Stimulated activated CD4-positive, alpha-beta T cell treated with anti-CD3 and anti-CD28 coated beads, Interleukin-12 subunit alpha, Interleukin-12 subunit beta, amount 100 ng/mL, for 48 hours (primary cell): ENCODE data around the gene TTC39A.

Experiments
- DNase-seq, 3 donors: peaks; one replicate each; pipeline ENCODE4 v3.0.0-alpha.2; 2020; ENCODE audit warnings: low read depth in 2 of 3, low spot score in 1 of 3

TTC39A gene

DNA sequence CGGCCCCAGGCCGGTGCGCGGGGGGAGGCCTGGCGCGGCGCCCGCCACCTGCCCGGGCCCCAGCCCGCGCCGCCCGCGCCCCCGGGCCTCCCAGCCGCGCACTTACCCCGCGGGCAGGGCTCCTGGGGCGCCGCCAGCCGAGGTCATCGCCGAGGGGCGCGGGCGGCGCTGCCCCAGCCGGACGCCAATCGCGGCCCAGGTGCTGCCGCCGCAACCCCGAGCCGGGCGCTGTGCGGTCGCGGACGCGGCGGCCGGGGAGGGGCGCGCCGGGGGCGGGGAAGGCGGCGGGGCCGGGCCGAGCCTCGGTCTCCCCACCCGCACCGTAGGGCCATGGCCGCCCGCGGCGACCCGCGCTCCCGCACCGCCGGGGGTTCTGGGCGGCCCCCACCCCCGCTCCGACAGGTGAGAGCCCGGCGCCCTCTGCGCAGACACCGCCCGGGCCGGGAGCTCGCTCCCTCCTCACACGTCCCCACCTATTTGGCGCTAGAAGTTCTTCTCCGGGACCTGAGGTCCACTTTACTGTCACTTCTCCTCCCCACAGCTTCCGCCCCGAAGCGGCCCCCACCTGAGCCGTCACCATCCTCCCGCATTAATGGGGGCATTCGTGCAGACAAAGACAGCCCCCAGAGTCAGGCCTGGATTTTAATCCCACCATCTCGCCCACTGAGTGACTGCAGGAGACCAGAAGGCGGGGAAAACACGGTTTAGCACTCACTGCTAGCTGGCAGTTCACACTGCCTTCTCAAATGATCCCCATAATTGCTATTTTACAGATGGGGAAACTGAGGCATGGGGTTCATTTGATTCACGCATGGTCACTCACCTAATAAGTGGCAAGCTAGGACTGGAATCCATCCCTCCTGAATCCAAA lies at the start of gene TTC39A:
Gene TTC39A, minus strand, starts transcription at position 232 of the 871 bp plus-strand sequence. Its CDS starts 85 bp downstream, at position 147.
- DNase-seq = no peak

DNA sequence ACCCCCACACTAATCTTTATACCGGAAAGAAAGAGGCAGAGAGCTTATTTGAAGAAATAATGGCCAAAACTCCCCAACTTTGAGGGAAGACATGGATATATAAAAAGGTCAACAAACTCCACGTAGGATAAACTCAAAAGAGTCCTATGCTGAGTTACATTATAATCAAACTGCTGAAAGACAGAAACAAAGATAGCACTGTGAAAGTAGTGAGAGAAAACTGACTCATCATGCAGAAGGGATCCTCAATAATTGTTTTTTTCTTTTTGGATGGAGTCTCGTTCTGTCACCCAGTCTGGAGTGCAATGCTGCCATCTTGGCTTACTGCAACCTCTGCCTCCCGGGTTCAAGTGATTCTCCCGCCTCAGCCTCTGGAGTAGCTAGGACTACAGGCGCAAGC lies 48.5 kb upstream of the TTC39A start:
- DNase-seq = no peak

DNA sequence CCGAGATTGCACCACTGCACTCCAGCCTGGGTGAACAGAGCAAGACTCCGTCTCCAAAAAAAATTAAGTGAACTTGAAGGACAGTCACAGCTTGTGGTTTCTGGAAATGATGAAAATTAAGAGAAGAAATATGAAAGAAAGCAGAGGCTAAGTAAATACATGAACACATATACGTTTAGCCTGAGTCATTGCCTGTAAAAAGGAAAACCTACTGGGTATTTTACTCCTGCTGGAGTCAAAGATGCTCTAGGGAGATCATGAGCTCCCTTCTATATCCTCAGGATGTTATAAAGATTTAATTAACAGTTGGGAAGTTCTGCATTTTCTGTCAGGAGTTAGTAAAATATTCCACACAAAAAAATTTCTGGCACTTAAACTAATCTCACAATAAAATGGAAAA lies 43.5 kb upstream of the TTC39A start:
- no peak for DNase-seq

DNA sequence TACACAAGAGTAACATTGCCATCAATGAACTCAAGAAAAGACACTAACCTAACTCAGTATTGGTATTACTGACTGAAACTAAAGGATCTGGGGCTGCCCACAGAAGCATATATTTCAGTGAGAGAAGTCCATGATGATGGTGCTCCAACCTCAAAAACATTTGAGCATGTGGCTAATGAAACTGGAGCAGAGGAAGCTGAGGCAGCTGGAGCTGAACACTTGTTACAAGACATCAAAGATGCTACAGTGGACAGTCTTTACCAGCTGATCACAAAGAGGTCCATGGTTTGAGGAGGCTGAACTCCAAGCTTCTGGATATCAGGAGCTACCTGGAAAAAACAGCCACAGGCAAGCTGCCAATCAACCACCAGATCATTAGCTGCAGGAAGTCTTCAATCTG lies 42.2 kb upstream of the TTC39A start:
- no peak for DNase-seq

DNA sequence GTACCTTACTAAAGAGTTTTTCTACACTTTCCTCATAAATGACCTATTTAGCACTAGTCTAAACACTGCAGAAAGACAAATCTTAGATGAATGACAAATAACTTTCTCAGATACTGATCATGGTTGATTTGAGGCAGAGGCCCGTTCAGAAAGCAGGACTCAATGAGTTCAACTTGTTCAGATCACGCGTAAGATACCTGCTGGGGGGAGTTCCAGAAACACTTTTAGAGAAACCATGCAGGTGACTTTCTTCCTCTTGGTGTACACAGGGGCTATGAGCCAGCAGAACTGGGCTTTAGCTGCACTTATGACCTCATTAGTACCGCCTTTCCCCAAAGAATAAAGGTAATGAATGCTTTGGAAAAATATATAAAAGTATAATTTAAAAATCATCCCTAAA lies 38.8 kb upstream of the TTC39A start:
- no peak for DNase-seq

DNA sequence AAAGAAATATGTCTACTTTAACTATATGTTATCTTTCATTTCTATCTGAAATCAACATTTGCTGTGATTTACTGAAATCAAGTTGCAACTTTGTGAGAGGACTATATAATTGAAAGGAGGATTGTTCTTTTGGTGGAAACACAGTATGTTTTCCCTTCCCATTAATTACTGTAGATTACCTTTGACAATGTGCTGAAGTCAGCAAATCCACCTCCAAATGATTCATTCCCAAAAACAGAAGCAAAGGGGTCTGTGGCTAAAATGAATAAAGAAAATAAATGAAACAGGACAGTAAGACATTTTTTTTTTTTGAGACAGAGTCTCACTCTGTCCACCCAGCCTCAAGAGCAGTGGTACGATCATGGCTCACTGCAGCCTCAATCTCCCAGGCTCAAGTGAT lies 35.4 kb upstream of the TTC39A start:
- DNase-seq = no peak

DNA sequence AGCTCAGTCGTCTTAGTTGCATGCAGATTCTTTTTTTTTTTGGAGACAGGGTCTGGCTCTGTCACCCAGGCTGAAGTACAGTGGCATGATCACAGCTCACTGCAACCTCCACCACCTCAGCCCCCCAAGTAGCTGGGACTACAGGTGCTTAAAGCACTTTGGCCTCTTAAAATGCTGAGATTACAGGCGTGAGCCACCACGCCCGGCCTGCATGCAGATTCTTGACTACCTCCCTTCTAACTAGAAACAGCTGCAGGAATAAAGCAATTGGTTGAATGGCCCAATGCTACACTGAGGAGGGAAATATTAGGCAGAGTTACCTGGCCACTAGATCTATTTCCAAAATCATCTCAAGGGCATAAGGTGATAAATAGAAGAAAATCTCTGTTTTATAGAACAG lies 29.5 kb upstream of the TTC39A start:
- no peak for DNase-seq

DNA sequence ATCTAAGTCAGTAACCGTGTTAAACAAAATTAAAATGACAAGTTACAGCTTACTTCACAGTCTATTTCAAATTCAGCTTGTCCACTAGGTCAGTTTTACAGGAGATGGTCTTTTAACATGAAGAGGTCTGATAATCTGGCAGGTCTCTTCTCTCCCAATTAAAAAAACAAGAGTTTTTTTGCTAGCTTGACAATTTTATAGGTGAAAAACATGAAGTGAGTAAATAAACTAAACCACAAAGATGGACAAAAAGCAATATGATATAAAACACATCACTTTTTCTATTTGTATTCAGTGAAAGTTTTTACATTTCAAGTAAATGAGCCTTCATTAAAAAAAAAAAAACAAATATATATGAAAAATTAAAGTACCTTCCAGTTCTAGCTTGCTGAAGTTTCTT lies 25.0 kb upstream of the TTC39A start:
- no peak for DNase-seq

DNA sequence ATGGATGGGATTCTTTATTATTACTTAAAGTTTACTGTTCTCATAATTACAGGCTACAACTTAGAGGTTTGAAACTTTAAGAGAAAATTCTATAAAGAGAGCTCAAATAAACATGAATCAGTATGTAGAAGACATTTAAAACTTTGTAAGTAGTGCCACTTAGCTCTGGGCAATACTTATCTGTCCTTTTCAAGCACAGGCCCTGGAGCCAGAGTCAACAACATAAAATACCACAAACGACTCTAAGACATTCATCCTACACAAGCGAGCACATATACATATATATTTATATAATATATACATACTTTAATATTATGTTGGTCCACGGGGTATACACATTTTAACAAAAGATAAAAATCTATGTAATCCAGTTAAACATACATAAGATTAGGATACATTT lies 24.1 kb upstream of the TTC39A start:
- DNase-seq = no peak

DNA sequence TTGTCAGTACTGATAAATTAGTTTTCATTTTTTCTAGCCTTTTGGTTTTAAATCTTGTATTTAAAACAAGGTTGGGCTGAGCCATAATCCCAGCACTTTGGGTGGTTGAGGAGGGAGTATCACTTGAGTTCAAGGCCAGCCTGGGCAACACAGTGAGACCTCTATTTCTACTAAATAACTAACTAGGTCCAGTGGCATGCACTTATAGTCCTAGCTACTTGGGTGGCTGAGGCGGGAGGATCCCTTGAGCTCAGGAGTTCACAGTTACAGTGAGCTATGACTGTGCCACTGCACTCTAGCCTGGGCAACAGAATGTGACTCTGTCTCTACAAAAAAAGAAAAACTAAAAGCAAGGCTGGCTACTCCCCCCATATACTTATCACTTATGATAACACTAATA lies 21.5 kb upstream of the TTC39A start:
- no peak for DNase-seq

DNA sequence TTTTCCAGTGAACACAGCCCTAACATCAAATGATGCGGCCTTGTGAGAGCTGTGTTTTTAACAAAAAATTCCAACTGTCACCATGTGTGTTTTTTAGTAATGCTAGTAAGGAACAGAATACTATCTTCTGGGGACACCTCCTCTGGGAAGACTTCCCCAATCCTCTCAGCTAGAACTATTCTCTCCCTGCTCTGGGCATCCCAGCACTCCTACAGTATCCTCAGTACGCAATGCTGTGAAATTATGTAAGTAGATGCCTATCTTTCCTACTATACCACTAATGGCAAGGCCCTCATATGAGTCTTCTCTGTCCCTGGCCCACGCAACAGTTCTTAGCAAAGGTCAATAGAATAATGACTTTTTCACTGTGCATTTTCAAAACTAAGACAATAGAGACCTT lies 19.5 kb upstream of the TTC39A start:
- DNase-seq = no peak

DNA sequence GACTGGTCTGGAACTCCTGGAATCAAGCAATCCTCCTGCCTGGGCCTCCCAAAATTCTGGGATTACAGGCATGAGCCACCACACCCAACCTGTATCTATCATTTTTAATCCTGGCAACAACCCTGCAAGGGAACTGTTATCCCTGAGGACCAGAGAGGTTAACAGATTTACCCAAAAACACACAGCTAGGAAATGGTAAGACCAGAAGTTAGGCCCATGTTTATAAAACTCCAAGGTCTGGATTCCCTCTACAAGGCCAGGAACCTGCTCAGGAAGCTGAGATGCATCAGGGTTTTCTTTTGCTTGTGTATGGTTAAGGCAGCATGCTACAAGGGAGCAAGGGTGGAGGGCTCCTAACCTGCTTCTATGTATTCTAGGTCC lies 17.8 kb upstream of the TTC39A start:
- DNase-seq = no peak

DNA sequence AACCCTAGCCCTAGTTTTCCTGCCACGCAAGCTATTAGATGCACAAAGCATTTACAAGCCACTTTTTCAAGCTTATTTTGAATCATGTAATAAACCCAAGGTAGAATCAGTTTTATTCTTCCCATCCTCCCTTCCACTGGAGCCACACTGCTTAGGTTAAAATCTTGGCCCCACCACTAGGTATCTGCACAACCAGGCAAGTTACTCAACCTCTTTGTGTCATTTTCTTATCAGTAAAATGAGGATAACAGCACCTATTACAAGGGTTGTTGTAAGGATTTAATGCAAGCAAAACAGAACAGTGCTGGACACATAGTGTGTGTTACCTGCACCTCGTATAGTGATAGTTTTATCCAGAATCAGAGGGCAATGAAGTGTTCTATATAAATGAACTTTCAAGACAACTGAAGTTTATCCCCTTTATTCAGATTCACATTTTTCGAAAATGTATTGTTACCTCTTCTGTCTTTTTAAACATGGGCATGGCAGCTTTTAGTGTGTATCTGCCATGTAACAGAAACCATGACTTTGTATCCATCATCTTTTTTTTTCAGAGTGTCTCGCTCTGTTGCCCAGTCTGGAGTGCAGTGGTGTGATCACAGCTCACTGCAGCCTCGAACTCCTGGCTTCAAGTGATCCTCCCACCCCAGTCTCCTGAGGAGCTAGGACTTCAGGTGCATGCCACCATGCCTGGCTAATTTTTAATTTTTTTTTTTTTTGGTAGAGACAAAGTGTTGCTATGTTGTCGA lies 17.2 kb upstream of the TTC39A start:
- no peak for DNase-seq

DNA sequence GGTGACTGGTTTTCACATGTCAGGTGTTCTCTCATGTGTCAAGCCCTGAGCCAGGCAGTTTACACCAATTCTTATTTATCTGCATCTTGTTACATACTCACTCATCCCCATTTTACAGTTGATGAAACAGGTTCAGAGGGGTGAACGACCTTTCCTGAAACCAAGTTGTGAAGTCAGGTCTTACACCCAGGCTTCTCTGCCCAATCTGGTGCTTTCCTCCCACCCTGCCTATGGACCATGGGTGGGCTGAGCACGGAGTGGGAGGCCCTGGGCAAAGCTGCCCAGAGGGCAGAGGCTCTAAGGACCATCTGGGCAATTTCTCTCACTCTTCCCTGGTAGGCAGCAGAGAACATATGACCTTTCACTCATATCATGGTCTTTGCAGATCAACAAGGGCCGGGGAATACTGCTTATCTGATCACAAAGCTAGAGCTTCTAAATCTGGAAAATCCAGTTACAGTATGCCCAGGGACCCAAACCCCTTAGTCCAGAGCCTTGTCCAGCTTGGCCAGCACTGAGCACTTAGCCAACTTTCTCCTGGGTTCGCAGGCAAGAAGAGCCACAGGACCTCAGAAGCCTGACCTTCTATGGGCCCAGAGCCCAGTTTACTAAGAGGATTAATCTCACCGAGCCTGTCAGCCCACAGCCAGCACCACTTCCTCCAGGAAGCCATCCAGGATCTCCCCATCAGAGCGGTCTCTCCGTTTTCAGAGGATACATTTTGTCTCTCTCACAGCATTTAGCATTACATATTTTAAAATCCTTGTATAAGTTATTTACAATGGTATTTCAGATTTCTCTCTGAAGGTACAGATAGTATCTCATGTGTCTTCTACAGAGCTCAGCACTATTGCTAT lies 16.0 kb upstream of the TTC39A start:
- no peak for DNase-seq

DNA sequence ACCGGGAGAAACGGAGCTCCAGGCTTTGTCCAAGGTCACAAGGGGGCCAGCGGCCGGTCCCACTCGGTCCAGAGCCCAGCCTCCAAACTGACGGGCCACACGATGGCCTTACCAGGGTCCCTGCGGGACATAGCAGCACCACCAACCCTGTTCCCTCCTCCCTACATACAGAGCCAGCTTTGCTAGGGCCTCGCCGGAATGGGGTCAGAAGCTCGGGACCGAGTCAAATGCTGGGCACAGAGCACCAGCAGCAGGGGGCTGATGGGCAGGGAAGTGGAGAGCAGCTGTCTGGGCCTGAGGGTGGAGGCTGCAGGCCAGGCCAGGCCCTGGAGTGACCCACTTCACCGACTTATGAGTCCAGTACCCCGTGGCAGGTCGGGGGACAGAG lies 14.9 kb upstream of the TTC39A start:
- no peak for DNase-seq

DNA sequence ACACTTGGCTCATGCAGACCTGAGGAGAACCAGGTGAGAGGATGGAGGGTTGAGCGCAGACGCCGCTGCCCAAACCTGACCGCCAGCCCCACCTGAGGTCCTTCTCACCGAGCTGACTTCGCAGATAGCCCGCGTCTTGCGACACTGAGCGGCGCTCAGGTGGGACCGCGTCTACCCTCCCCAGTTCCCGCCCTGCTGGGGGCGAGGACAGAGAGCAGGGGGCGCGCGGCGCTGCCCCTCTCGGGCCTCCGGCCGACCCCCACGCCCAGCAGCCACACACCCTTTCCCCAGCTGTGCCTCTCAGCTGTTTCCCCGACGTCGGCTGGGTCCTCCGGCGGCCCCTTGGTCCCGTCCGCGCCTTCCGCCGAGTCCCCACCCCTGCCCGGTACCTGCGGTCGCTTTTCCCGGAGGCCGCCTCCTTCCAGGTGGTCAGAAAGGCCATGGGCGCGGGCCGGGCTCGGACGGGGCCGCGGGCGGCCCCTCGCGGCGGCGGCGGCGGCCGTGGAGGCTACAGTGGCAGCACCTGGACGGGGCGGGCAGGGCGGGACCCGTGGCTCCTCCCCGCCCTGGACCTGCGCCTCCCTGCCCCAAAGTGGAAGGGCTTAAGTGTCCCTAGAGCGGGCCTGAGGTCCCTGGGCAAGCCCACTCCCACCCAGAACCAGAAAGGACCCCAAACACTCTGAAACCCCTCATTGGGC lies 14.4 kb upstream of the TTC39A start:
- DNase-seq = no peak

DNA sequence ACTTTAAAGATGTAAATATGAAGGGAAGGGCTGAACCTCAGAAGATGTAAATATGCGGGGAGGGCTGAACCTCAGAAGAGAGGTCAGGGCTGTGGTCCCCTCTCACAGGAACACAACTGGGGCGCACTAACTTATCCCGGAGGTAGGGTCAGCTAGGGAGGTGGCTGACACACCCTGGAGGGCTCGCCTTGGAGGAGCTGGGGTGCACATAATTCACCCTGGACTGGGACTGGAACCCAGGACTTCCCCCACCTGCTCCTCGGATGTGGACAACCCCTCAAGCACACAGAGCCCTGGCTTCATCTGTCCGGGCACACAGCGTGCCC lies 13.9 kb upstream of the TTC39A start:
- DNase-seq = no peak

DNA sequence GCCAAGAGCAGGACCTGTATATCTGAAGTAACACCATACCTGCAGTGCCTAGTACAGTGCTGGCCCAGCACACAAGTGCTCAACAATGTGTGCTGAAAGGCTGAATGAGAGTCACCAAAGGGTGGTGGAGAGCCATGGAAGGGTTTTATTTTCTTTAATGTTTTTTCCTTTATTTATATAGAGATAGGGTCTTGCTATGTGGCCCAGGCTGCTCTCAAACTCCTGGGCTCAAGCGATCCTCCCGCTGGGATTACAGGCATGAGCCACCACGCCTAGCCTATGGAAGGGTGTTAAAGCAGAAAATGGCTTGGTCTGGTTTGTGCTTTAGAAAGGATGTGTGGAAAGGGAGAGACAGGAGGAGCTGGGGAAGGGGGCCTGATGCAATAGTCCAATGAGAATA lies 13.3 kb upstream of the TTC39A start:
- no peak for DNase-seq

DNA sequence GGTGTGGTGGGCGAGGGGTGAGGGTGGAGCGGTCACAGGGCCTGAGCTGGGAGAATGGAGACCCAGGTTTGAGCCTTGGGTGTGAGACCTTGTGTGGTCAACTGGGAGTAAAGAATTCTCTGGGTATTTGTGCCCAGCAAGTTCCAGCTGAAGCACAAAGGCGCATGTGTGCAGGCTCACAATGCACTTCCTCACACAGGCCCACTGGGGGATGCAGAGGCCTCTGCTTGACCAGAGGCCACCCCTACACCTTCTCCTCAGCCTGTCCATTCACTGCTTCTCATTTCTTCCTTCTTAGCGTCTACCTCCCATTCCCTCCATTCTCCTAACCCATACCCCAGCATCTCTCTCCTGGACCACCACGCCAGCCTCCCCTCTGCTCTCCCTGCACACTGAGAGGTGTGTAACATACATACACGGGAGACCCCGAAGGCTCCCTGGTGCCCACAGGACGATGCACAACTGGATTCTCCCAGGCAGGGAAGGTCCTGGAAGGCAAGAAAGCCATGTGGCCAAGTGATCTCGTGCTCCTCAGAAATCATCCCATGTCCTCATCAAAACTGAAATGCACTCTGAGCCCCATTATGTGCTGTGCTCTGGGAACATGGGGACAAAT lies 12.3 kb upstream of the TTC39A start:
- no peak for DNase-seq

DNA sequence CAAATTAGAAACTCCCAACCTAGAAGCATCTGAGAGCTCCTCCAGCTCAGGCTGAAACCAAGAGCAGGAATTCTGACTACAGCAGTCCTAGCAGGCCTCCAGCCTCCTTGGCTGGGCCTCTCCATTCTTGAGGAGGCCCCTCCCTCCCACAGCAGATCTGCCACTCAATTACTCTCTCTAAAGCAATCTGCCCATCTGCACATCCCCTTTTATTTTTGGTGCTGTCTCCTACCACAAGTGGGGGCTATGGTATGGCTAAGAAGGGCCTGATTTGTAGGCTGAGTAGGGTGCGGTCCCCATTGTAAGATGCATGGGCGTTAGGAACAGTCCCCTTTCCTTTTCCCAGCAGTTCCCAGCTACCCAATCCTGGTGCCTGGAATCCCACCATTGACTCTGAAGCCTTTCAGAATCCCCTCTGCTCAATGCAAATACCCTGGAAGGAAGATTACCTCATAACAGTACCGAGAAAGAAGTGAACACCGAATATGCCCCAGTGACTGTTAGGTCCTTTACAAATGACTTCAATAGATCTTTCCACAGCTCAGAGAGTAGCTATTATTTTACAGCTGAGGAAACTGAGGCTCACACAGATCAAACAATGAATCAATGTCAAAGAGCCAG lies 11.6 kb upstream of the TTC39A start:
- no peak for DNase-seq
